Urothelium cell line (cell line): ENCODE results near the gene CDKL2.

Experiments used
- DNase-seq: peaks from one replicate; pipeline ENCODE4 v3.0.0; 2011; ENCODE audit warnings: low spot score, mixed read lengths
- FAIRE-seq: peaks from 2 replicates; lab custom pipeline; 2011; peaks lifted over from hg19 to GRCh38; lab: Jason Lieb, UNC

Gene CDKL2

GRCh38 chr4:75643651-75644050 is 13.3 kb upstream of the CDKL2 start:
- DNase-seq (no peak), FAIRE-seq (no peak)

- DNase-seq (no peak), FAIRE-seq (no peak)
Observed at GRCh38 chr4:75639124-75639695, 8.9 kb upstream of the CDKL2 start.

DNA sequence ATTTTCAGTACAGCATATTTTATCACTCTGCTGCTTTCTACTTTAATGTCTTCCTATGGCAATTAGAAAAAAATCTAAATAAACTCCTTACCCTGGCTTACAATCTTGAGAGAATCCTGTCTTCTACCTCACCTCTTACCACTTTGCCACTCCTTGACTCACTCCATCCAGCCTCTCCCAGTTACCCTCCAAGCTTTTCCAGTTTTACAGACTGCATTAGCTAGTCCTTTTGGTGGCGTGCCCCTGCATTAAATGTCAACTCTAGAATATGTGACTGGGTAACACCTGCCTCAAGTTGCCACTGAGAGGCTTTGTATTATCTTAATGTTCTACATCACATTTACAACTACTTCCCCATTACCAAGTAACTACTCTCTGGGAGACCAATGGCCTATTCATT is 7.5 kb upstream of the CDKL2 start:
- DNase-seq (no peak), FAIRE-seq (no peak)

GRCh38 chr4:75637176-75637575 is 6.8 kb upstream of the CDKL2 start:
- DNase-seq (no peak), FAIRE-seq (no peak)

- no peak for FAIRE-seq
- no peak for DNase-seq
Observed at GRCh38 chr4:75634951-75635350, 4.6 kb upstream of the CDKL2 start.

DNA sequence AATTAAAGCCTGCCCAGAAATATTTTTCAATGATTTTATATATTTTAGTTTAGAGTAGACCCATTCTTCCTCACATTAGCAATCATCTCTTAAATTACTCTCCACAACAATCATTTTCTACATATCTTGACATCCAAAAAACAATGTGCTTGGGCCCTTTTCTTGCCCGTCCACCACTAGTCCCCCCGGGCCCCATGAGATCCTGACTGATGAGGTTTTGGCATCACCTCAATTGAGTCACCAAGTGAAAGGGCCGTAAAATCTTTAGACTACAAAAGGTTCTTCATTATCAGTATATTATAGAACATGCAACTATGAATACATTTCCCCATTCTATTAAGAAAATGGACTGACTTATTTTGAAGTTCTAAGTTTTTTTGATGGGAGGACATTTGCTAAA is 4.0 kb upstream of the CDKL2 start:
- FAIRE-seq (no peak), DNase-seq (no peak)

DNA sequence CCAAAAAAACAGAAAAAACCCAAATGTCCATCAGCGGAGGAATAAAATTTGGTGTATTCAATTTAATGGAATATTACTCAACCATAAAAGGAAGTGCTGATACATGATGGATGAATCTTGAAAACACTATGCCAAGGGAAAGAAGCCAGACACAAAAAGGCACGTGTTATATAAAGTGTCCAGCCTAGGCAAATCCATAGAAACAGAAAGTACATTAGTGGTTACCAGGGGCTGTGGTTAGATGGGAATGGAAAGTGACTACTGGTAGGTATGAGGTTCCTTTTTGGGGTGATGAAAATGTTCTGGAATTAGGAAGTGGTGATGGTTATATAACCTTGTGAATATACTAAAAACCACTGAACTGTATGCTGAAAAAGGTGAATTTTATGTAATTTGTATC is 3.5 kb upstream of the CDKL2 start:
- FAIRE-seq, result no peak

GRCh38 chr4:75630937-75631329 is 605 bp upstream of the CDKL2 start:
- FAIRE-seq, result no peak
- no peak for DNase-seq

More for the DNA sequence above, 3.5 kb upstream of the CDKL2 start:
- no peak for DNase-seq

DNA sequence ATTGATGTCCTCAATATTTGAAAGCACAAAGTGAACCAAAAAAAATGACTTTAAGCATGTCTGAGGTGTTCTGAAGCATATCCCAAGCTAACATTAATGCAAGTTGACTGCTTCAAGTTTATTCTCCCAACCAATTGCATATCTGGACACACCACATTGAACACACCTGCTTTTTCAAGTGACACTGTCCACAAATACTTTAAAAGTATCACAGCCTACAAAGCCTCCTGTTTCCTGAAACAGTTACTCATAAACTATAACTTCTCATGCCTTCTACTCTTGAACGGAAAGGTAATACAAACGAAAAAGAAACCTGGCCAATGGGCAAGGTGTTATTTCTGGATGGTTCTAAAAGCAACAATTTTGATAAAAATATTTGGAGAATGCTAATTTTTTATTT is 1.1 kb downstream of the CDKL2 start:
- FAIRE-seq, result no peak
- no peak for DNase-seq

DNA sequence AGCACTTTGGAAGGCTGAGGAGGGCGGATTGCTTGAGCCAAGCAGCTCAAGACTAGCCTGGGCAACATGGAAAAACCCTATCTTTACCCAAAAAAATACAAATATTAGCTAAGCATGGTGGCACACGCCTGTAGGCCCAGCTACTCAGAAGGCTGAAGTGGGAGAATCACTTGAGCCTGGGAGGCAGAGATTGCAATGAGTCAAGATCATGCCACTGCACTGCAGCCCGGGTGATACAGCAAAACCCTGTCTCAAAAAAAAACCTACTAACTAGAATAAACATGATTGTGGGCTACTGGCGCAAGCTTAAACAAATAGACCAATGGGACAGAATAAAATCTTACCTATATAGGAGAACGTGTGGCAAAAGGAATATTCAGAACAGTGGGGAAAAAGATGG is 7.3 kb downstream of the CDKL2 start:
- DNase-seq (no peak), FAIRE-seq (no peak)

DNA sequence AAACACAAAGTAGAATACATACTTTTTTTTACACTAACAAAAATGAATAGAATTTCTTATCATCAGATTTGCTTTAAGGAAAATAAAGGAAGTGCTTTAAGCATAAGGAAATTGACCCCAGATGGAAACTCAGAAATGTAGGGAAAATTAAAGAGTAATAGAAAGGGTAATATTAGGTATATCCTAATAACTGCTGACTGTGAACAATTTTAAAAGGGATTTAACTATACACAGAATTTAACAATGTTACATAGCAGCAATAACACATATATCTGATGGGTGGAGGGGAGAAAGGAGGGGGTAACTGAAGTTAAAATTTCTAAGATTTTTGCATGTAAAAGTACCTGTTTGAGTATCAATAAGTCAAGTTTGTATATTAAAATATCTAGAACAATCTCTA is 8.6 kb downstream of the CDKL2 start:
- DNase-seq (no peak), FAIRE-seq (no peak)

DNA sequence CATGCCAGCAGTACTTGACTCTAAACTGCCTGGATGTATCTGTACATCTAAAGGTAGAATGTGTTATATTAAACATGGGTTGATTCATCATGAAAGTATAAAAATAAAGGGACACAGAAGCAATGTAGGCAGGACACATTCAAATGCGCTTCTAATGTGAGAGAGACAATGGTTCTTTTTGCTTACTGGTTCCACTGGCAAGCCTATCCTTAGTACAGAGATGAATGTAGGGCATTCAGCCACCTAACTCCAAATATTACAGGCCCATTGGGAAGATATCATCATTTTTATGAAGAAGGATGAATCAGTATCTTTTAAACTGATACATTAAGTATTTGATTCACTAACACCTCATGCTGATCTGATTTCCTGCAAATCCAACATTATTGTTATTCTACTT is 18.0 kb downstream of the CDKL2 start:
- DNase-seq, result no peak
- FAIRE-seq, result no peak

GRCh38 chr4:75605928-75606327 is 24.4 kb downstream of the CDKL2 start:
- no peak for FAIRE-seq
- no peak for DNase-seq

GRCh38 chr4:75599647-75600046 is 30.7 kb downstream of the CDKL2 start:
- FAIRE-seq (peak; percentile 42), DNase-seq (no peak)

DNA sequence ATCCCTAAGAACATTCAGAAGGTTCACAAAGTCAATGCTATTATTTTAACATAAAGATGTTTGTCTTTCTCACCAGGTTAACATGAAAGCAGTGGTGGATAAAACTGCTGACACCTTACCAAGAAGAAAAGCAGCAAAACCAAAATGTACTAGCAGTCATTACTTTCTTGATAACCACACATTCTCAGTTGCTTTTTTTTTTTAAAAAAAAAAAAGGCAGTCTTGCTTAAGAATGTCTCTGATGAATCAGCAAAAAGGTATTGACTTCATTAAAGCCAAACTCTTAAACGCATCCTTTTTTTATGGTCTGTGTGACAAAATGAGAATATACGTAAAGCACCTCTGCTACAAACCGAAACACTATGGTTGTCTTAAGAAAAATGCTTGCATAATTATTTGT is 31.9 kb downstream of the CDKL2 start:
- FAIRE-seq (no peak), DNase-seq (peak; percentile 39)

- FAIRE-seq (no peak), DNase-seq (no peak)
Observed at GRCh38 chr4:75596061-75596460, 34.3 kb downstream of the CDKL2 start.

GRCh38 chr4:75593393-75593792 is 36.9 kb downstream of the CDKL2 start:
- no peak for FAIRE-seq
- no peak for DNase-seq

GRCh38 chr4:75584067-75584466 is 46.3 kb downstream of the CDKL2 start:
- peak; percentile 39 for DNase-seq
- peak; percentile 5 for FAIRE-seq

GRCh38 chr4:75567725-75568124 is 62.6 kb downstream of the CDKL2 start:
- DNase-seq, result no peak

GRCh38 chr4:75566911-75567310 is 63.4 kb downstream of the CDKL2 start:
- DNase-seq (no peak), FAIRE-seq (no peak)

More at GRCh38 chr4:75567725-75568124, 62.6 kb downstream of the CDKL2 start:
- FAIRE-seq, result no peak

DNA sequence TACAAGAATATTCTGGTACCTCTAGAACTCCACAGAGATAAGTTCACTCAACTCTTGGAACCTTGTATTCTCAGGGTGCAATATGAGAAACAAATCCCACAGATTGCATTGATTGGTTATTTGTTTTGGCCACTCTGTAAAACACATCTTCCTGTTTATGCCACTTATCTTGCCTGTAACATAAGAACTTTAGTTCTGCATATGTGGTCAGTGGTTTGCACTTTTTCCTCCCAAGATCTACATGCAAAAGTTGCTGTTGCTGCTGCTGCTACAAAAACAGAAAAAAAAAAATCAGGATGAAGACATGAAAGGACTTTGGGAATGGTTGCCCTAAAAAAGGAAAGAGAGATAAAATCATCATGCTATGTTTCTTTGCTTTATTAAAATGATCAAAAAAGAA is 64.8 kb downstream of the CDKL2 start:
- FAIRE-seq (no peak), DNase-seq (no peak)

GRCh38 chr4:75564023-75564422 is 66.3 kb downstream of the CDKL2 start:
- DNase-seq, result no peak
- no peak for FAIRE-seq

GRCh38 chr4:75561789-75562188 is 68.5 kb downstream of the CDKL2 start:
- DNase-seq, result peak; percentile 55
- no peak for FAIRE-seq
